HCT116 (cell line): Measurements from ENCODE around the gene DDX55. TPM values are rescaled to one million over a fixed set of nuclear protein-coding genes. Genes with fewer than 3 reads are reported as not detected.

ENCODE experiments used
- ATAC-seq: fragments of 200-7000 bp; cut with Tn5 transposase; 2 replicates; pipeline ENCODE4 v1.9.1; 2020; ENCODE audit warnings: mild to moderate bottlenecking, moderate library complexity
- BruUV-seq: library from RNA; stranded (reverse); fragments of 400-500 nt; replicated peaks from 2 replicates; lab custom pipeline; 2021; lab: Mats Ljungman, UMichigan
- CTCF ChIA-PET: fragments of 300-600 bp; sonication (Branson Sonifier 250); formaldehyde crosslinking; loops from one replicate; lab custom pipeline; 2021; ENCODE audit warnings: antibody characterized with exemption; lab: Charles Lee
- POLR2A ChIA-PET: fragments of 300-600, 350-600 bp; sonication (Branson Sonifier 250); formaldehyde crosslinking; loops from one replicate; lab custom pipeline; 2021; ENCODE audit warnings: antibody characterized with exemption; lab: Charles Lee
- RAD21 ChIA-PET, 2 experiments: fragments of 300-600 bp; sonication (Branson Sonifier 250); formaldehyde crosslinking; loops; one replicate each; lab custom pipeline; 2023; ENCODE audit warnings: low total read pairs in 2 of 2; ENCODE audit not compliant: uncharacterized antibody in 2 of 2, unreplicated experiment in 2 of 2, low non-redundant PET in 1 of 2; lab: Charles Lee
- DNase-seq: peaks from one replicate; pipeline ENCODE4 v3.0.0-alpha.2; 2010; ENCODE audit warnings: low read depth, low spot score
- H2AFZ ChIP-seq: fragments of 200-600 bp; shearing (Covaris generic), sonication (generic); 2 replicates; pipeline ENCODE4 v1.6.1; 2017; ENCODE audit warnings: low read depth, mixed run types, mixed read lengths, antibody characterized with exemption, low read length; ENCODE audit not compliant: poor library complexity, severe bottlenecking
- H3K27ac ChIP-seq: 2 replicates; pipeline ENCODE4 v1.5.1; 2012; ENCODE audit warnings: low read depth, low read length
- H3K27me3 ChIP-seq: fragments of 200-600 bp; sonication (generic); 2 replicates; pipeline ENCODE4 v1.6.1; 2016; ENCODE audit warnings: mixed run types, low read length, mixed read lengths; ENCODE audit not compliant: insufficient read depth
- H3K36me3 ChIP-seq, 2 experiments: fragments of 200-500 bp in 1 of 2; fragments of 200-600 bp in 1 of 2; sonication (Bioruptor generic) in 1 of 2; sonication (generic) in 1 of 2; 2 replicates each; pipeline versions ENCODE4 v1.5.1 to v1.6.1; 2014 to 2016; ENCODE audit warnings: low read length in 2 of 2, inconsistent platforms in 1 of 2, mixed read lengths in 1 of 2, mixed run types in 1 of 2; ENCODE audit not compliant: insufficient read depth in 2 of 2, control insufficient read depth in 1 of 2
- H3K4me1 ChIP-seq, 2 experiments: fragments of 200-600 bp in 1 of 2; sonication (generic) in 1 of 2; 2 replicates each; pipeline versions ENCODE4 v1.5.1 to v1.6.1; 2012 to 2017; ENCODE audit warnings: low read length in 2 of 2, inconsistent platforms in 1 of 2, mild to moderate bottlenecking in 1 of 2, mixed read lengths in 1 of 2, mixed run types in 1 of 2, moderate library complexity in 1 of 2; ENCODE audit not compliant: insufficient read depth in 2 of 2, control insufficient read depth in 1 of 2
- H3K4me2 ChIP-seq: fragments of 200-600 bp; sonication (generic); 2 replicates; pipeline ENCODE4 v1.6.1; 2017; ENCODE audit warnings: mixed run types, low read length, mixed read lengths
- H3K4me3 ChIP-seq, 2 experiments: fragments of 200-600 bp in 1 of 2; sonication (generic) in 1 of 2; replicated peaks in 1 of 2; 2 replicates each; pipeline ENCODE4 v1.5.1; 2011 to 2016; ENCODE audit warnings: low read length in 2 of 2, control low read depth in 1 of 2, low read depth in 1 of 2, mild to moderate bottlenecking in 1 of 2, mixed read lengths in 1 of 2, mixed run types in 1 of 2
- H3K79me2 ChIP-seq: fragments of 200-600 bp; sonication (generic); 2 replicates; pipeline ENCODE4 v1.6.1; 2017; ENCODE audit warnings: mild to moderate bottlenecking, mixed run types, low read length, moderate library complexity, mixed read lengths; ENCODE audit not compliant: insufficient read depth
- H3K9ac ChIP-seq: fragments of 200-600 bp; sonication (generic); 2 replicates; pipeline ENCODE4 v1.6.1; 2016; ENCODE audit warnings: low read length, mixed read lengths
- H3K9me2 ChIP-seq: fragments of 200-600 bp; sonication (generic), shearing (Covaris generic); 2 replicates; pipeline ENCODE4 v1.6.1; 2017; ENCODE audit warnings: mixed run types, mild to moderate bottlenecking, moderate library complexity; ENCODE audit not compliant: insufficient read depth
- H3K9me3 ChIP-seq, 2 experiments: fragments of 200-500 bp in 1 of 2; fragments of 200-600 bp in 1 of 2; sonication (Bioruptor generic) in 1 of 2; sonication (generic) in 1 of 2; 2 replicates each; pipeline ENCODE4 v1.6.1; 2014 to 2017; ENCODE audit warnings: low read length in 2 of 2, mixed read lengths in 2 of 2, inconsistent platforms in 1 of 2, low read depth in 1 of 2, mild to moderate bottlenecking in 1 of 2, mixed run types in 1 of 2, moderate library complexity in 1 of 2; ENCODE audit not compliant: control insufficient read depth in 1 of 2, insufficient read depth in 1 of 2
- H4K20me1 ChIP-seq: fragments of 200-600 bp; sonication (generic), shearing (Covaris generic); 2 replicates; pipeline ENCODE4 v1.6.1; 2017; ENCODE audit warnings: mixed run types, mild to moderate bottlenecking, moderate library complexity; ENCODE audit not compliant: insufficient read depth
- CBX3 ChIP-seq: IDR thresholded peaks from 2 replicates; pipeline ENCODE4 v1.6.1; 2012; ENCODE audit warnings: low read depth
- CEBPB ChIP-seq: IDR thresholded peaks from 2 replicates; pipeline ENCODE4 v1.6.1; 2012; ENCODE audit warnings: low read depth
- ELF1 ChIP-seq: IDR thresholded peaks from 2 replicates; pipeline ENCODE4 v1.6.1; 2012; ENCODE audit warnings: low read depth, borderline replicate concordance
- EZH2 ChIP-seq: fragments of 200-600 bp; sonication (generic); IDR thresholded peaks from 2 replicates; pipeline ENCODE4 v1.6.1; 2017; ENCODE audit warnings: antibody characterized with exemption, mixed run types
- EZH2phosphoT487 ChIP-seq: fragments of 200-600 bp; IDR thresholded peaks from 2 replicates; pipeline ENCODE4 v1.6.1; 2018; ENCODE audit warnings: antibody characterized with exemption, borderline replicate concordance
- FOSL1 ChIP-seq: IDR thresholded peaks from 2 replicates; pipeline ENCODE4 v1.6.1; 2012; ENCODE audit warnings: low read depth
- REST ChIP-seq: IDR thresholded peaks from 2 replicates; pipeline ENCODE4 v1.6.1; 2012; ENCODE audit warnings: low read depth
- SIN3A ChIP-seq: IDR thresholded peaks from 2 replicates; pipeline ENCODE4 v1.6.1; 2012; ENCODE audit warnings: low read depth
- SRF ChIP-seq: IDR thresholded peaks from 2 replicates; pipeline ENCODE4 v1.6.1; 2012; ENCODE audit warnings: low read depth
- intact Hi-C: fragments of 100-400 bp; cut with micrococcal nuclease; formaldehyde crosslinking; loops from 2 replicates; pipeline ENCODE4 v1.10.0; 2022
- total RNA-seq: library from RNA; stranded (reverse); gene quantifications from one replicate; pipeline ENCODE4 v1.2.1, GENCODE V29; 2021; ENCODE audit not compliant: unreplicated experiment
- TF ChIP-seq, protein P1 (sequence below): IDR thresholded peaks from 2 replicates; pipeline ENCODE4 v1.6.1; 2012

The DDX55 gene
- total RNA-seq, 1 experiment from 2014 or later: 41.8 TPM

DNA sequence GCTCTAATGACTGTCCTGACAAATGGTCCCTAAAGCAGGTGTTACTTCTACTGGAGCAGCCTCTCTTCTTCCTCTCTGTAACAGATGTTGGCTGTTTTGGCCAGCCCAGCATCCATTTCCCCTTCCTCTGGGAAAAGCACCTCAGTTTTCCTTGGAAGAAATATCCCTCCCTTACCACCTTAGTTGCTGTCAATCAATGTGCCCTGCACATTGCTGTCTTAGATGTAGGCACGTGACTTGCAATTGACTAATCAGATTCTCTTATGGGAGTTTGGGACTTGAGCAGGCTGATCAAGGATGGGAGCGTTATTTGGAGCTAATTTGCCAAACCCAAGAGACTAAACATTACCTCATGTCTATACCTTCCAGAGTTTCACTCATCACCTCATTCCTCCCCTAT, 29.5 kb upstream of the DDX55 start:
- H2AFZ ChIP-seq: no peak overlapping the region
- no peak overlapping the region for H3K27ac ChIP-seq
- RAD21 ChIA-PET: no interaction called here
- H3K27me3 ChIP-seq: no peaks in the 10 kb centered on the region
- intact Hi-C loops: no loop called here
- CTCF ChIA-PET: no interaction called here
- H3K9me3 ChIP-seq: peaks cover 0 to 6% of the 10 kb centered on the region in 2 experiments; a peak in 1 of 4 replicates
- no peaks in the 10 kb centered on the region for H3K9me2 ChIP-seq
- no peak for ATAC-seq
- H3K9ac ChIP-seq: no peak overlapping the region
- H3K79me2 ChIP-seq: no peaks in the 10 kb centered on the region
- peaks cover 12 to 23% of the 10 kb centered on the region in 2 experiments; a peak in 3 of 4 replicates for H3K4me1 ChIP-seq
- no TSS peak for BruUV-seq
- H4K20me1 ChIP-seq: no peaks in the 10 kb centered on the region
- no peaks in the 10 kb centered on the region for H3K36me3 ChIP-seq
- no peak overlapping the region for H3K4me3 ChIP-seq
- no peak for DNase-seq
- POLR2A ChIA-PET: no interaction called here
- TF ChIP-seq CEBPB: no peak
- no peak for TF ChIP-seq SRF
- no peak for TF ChIP-seq SIN3A
- TF ChIP-seq ELF1: no peak
- TF ChIP-seq REST: no peak
- TF ChIP-seq FOSL1: no peak
- no peak for TF ChIP-seq CBX3
- TF ChIP-seq, protein P1, sequence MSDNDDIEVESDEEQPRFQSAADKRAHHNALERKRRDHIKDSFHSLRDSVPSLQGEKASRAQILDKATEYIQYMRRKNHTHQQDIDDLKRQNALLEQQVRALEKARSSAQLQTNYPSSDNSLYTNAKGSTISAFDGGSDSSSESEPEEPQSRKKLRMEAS: no peak
- TF ChIP-seq EZH2: no peak
- TF ChIP-seq EZH2phosphoT487: no peak
- no peak overlapping the region for H3K4me2 ChIP-seq
